ENCODE data around the gene ATP2B1. TPM values are rescaled to one million over a fixed set of nuclear protein-coding genes. Genes with fewer than 3 reads are reported as not detected.

ATP2B1 gene
- total and polyA plus RNA-seq, 2 donors (not counting 1 experiment from before 2014, with no cell fraction given): 26.1 to 238 TPM

DNA sequence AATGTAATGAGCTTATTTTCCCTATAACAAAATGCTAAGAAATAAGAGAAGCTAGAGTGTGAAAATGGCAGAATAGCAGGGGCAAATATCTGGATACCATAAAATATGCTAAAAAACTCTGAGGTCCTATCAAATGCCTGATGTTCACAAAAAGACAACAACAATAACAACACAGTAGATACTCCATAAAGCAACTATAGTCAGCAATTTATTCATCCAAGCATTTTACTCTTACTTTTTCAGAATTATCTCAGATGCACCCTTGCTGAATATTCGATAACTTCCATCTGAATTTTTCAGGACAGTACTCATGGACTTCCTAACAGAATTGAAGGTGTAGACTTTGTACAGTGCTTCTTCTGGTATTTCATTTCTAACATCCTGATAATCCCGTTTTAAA lies 88.9 kb downstream of the ATP2B1 start:
- ATAC-seq (ENCODE audit: low read depth): no peak
- DNase-seq: no peak
- Histone ChIP-seq H4K20me1 (ENCODE audit: control insufficient read depth, insufficient read depth, low read length, poor library complexity, severe bottlenecking) (peaks cover 14% of the 10 kb centered on the region), H2AFZ (ENCODE audit: insufficient read depth, low read depth, low read length, poor library complexity, severe bottlenecking) (no peak overlapping the region), H3K9me3 (ENCODE audit: control extremely low read depth in 1 of 3, control insufficient read depth in 2 of 3, insufficient read depth in 1 of 3, low read length in 2 of 3) (no peaks in the 10 kb centered on the region), H3K79me2 (ENCODE audit: control insufficient read depth, insufficient read depth, low read length) (peaks cover 6% of the 10 kb centered on the region), H3K4me1 (ENCODE audit: control insufficient read depth in 2 of 2, insufficient read depth in 2 of 2, low read length in 2 of 2) (no peaks in the 10 kb centered on the region), H3K27ac (ENCODE audit: low read length in 2 of 2) (no peak overlapping the region), H3K27me3 (replicated peaks in 1 of 4; ENCODE audit: control extremely low read depth in 1 of 4, control insufficient read depth in 3 of 4, insufficient read depth in 4 of 4, low read length in 3 of 4) (no peaks in the 10 kb centered on the region), H3K9ac (ENCODE audit: low read length) (no peak overlapping the region), H3K4me3 (ENCODE audit: control extremely low read depth in 1 of 5, extremely low read depth in 1 of 5, insufficient read depth in 1 of 5, low read depth in 2 of 5, low read length in 4 of 5) (no peak overlapping the region), H3K36me3 (replicated peaks in 1 of 2; ENCODE audit: control extremely low read depth in 1 of 2, control insufficient read depth in 1 of 2, extremely low read depth in 1 of 2, insufficient read depth in 2 of 2, low read length in 1 of 2) (peaks cover 3 to 86% of the 10 kb centered on the region in 2 experiments), H3K4me2 (replicated peaks; ENCODE audit: low read depth, low read length, poor library complexity, severe bottlenecking) (no peak overlapping the region)
- intact Hi-C loops (cut with micrococcal nuclease): loop anchor here (5.0 kb wide), 1 partner anchor 393 kb away; no protein-coding TSS in a partner anchor
- CTCF ChIA-PET: interaction anchor here (1.2 to 1.4 kb wide), 2 partner anchors 50 to 394 kb away, joined by 4 read pairs; no protein-coding TSS in a partner anchor
- Mint-ChIP-seq H3K4me3 (no peak overlapping the region), H3K9me3 (ENCODE audit: insufficient read depth) (no peaks in the 10 kb centered on the region), H3K4me1 (no peaks in the 10 kb centered on the region), H3K27me3 (no peaks in the 10 kb centered on the region), H3K27ac (no peak overlapping the region)
- TF ChIP-seq EZH2 (IDR thresholded peaks at IDR 0.05; ENCODE audit: borderline replicate concordance, insufficient read depth, low read depth, low read length, poor library complexity, severe bottlenecking): no peak
- TF ChIP-seq, protein P1, sequence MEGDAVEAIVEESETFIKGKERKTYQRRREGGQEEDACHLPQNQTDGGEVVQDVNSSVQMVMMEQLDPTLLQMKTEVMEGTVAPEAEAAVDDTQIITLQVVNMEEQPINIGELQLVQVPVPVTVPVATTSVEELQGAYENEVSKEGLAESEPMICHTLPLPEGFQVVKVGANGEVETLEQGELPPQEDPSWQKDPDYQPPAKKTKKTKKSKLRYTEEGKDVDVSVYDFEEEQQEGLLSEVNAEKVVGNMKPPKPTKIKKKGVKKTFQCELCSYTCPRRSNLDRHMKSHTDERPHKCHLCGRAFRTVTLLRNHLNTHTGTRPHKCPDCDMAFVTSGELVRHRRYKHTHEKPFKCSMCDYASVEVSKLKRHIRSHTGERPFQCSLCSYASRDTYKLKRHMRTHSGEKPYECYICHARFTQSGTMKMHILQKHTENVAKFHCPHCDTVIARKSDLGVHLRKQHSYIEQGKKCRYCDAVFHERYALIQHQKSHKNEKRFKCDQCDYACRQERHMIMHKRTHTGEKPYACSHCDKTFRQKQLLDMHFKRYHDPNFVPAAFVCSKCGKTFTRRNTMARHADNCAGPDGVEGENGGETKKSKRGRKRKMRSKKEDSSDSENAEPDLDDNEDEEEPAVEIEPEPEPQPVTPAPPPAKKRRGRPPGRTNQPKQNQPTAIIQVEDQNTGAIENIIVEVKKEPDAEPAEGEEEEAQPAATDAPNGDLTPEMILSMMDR (IDR thresholded peaks at IDR 0.05): no peak
- no CpG with 5 or more reads among the region's 2 CpGs for WGBS (ENCODE audit: insufficient coverage)
- POLR2A ChIA-PET: no interaction called here

DNA sequence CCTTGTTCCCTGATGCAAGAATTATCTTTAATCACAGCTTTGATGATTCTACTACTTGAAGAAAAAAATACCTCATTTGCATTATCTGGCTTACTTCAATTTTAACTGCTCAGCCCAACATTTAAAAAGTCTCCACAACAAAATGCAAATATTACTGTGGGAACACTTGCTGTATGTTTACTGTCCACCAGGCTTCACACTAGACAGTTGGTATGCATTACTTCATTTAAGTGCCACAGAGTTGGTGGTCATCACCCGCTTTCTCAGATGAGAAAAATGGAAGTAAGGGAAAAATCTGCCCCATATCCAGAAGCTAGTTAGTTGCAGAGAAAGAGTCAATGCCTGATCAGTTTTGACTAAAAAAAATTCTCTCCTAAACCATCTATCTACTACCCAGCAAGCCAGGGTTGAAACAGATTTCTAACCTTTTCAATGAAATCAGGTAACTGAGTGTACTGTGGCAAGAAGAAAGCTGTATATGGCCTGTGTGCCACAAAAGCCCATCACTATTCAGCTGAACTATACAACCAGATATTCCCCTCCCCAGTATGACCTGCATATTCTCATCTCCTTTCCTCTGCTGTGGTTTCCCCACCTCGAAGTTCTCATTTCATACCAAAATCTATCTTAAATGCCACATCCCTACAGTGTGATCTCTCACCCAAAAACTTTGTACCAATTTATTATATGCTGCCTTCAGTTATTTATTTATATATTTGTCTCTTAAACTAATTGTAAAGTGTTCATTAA lies 90.3 kb downstream of the ATP2B1 start:
- DNase-seq: no peak
- ChIA-PET POLR2A (no interaction called here), CTCF (interaction anchor here (1.0 to 1.4 kb wide), 5 partner anchors 345 to 601 kb away, joined by 3 to 4 read pairs (median 3); no protein-coding TSS in a partner anchor)
- H3K9me3 Mint-ChIP-seq (ENCODE audit: insufficient read depth): no peaks in the 10 kb centered on the region
- no peak for ATAC-seq (ENCODE audit: low read depth)
- no peaks in the 10 kb centered on the region for H3K27me3 ChIP-seq (replicated peaks in 1 of 4; ENCODE audit: control extremely low read depth in 1 of 4, control insufficient read depth in 3 of 4, insufficient read depth in 4 of 4, low read length in 3 of 4)
- intact Hi-C loops (cut with micrococcal nuclease): no loop called here
- WGBS (ENCODE audit: insufficient coverage): no CpG with 5 or more reads among the region's 2 CpGs
- no peaks in the 10 kb centered on the region for H3K79me2 ChIP-seq (ENCODE audit: control insufficient read depth, insufficient read depth, low read length)
- H3K27me3 Mint-ChIP-seq: no peaks in the 10 kb centered on the region
- H3K9ac ChIP-seq (ENCODE audit: low read length): no peak overlapping the region
- H3K4me3 Mint-ChIP-seq: no peak overlapping the region
- no peak overlapping the region for H3K27ac Mint-ChIP-seq
- H3K36me3 ChIP-seq (replicated peaks in 1 of 2; ENCODE audit: control extremely low read depth in 1 of 2, control insufficient read depth in 1 of 2, extremely low read depth in 1 of 2, insufficient read depth in 2 of 2, low read length in 1 of 2): peaks cover 12 to 89% of the 10 kb centered on the region in 2 experiments
- no peaks in the 10 kb centered on the region for H3K9me3 ChIP-seq (ENCODE audit: control extremely low read depth in 1 of 3, control insufficient read depth in 2 of 3, insufficient read depth in 1 of 3, low read length in 2 of 3)
- TF ChIP-seq, protein P1 (IDR thresholded peaks at IDR 0.05): no peak
- no peak for TF ChIP-seq EZH2 (IDR thresholded peaks at IDR 0.05; ENCODE audit: borderline replicate concordance, insufficient read depth, low read depth, low read length, poor library complexity, severe bottlenecking)
- H3K4me1 ChIP-seq (ENCODE audit: control insufficient read depth in 2 of 2, insufficient read depth in 2 of 2, low read length in 2 of 2): no peaks in the 10 kb centered on the region
- H3K4me1 Mint-ChIP-seq: no peaks in the 10 kb centered on the region
- no peak overlapping the region for H3K4me3 ChIP-seq (ENCODE audit: control extremely low read depth in 1 of 5, extremely low read depth in 1 of 5, insufficient read depth in 1 of 5, low read depth in 2 of 5, low read length in 4 of 5)
- H3K4me2 ChIP-seq (replicated peaks; ENCODE audit: low read depth, low read length, poor library complexity, severe bottlenecking): no peak overlapping the region
- peaks cover 4% of the 10 kb centered on the region for H4K20me1 ChIP-seq (ENCODE audit: control insufficient read depth, insufficient read depth, low read length, poor library complexity, severe bottlenecking)
- no peak overlapping the region for H2AFZ ChIP-seq (ENCODE audit: insufficient read depth, low read depth, low read length, poor library complexity, severe bottlenecking)
- H3K27ac ChIP-seq (ENCODE audit: low read length in 2 of 2): no peak overlapping the region
